Prostate gland (tissue), 2 donors: Measurements from ENCODE around the gene SPINK7.

Experiments used
- CTCF ChIP-seq, 4 experiments: fragments of 200-600 bp in 2 of 4; fragments of 450-650 bp in 2 of 4; sonication (generic) in 2 of 4; IDR thresholded peaks; 1 replicate in 3 of 4; 2 replicates in 1 of 4; pipeline ENCODE4 v1.5.1; 2016 to 2019; ENCODE audit warnings: antibody characterized with exemption in 4 of 4, mild to moderate bottlenecking in 2 of 4, moderate library complexity in 2 of 4
- POLR2A ChIP-seq: fragments of 450-650 bp; IDR thresholded peaks from one replicate; pipeline ENCODE4 v1.6.1; 2016; ENCODE audit warnings: antibody characterized with exemption, mild to moderate bottlenecking
- POLR2AphosphoS5 ChIP-seq: sonication (generic); formaldehyde crosslinking; IDR thresholded peaks from one replicate; pipeline ENCODE4 v1.6.1; 2017; ENCODE audit warnings: antibody characterized with exemption

- TF ChIP-seq CTCF (IDR thresholded peaks at IDR 0.05) (no peak), POLR2A (no peak), POLR2AphosphoS5 (no peak)
Measured at GRCh38 chr5:148333262-148333849, 21.1 kb downstream of the SPINK7 start.
